LNCAP (cell line): ENCODE measurements around the gene EEFSEC.

Source experiments
- TF ChIP-seq, protein P1 (sequence below): fragments of 450-650 bp; IDR thresholded peaks from 2 replicates; pipeline ENCODE4 v1.5.1; 2017; ENCODE audit warnings: mild to moderate bottlenecking

EEFSEC gene

DNA sequence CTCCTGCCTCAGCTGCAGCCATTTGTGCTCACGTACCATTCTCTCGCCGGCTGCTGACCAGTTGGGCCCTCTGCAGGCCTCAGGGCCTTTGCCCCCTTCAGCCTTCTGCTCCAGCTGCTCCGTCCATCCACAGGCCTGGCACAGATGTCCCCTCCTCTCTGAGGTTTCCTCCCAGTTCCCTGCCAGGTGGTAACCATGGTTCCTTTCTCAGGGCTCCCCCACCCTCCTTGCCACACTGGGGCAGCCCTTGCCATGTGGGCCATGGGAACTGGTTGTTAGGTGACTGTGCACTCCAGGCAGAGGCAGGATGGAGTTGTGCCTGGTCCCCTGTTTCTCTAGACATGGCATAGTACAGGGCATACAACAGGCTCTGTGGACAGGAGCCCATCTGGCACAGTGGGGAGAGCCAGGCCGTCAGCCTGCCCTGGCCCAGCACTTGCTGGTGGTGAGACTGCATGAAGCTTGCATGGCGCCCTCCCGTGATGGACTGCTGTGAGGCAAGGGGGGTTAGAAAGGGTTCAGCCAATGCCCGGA, 164.5 kb downstream of the EEFSEC start:
- TF ChIP-seq, protein P1, sequence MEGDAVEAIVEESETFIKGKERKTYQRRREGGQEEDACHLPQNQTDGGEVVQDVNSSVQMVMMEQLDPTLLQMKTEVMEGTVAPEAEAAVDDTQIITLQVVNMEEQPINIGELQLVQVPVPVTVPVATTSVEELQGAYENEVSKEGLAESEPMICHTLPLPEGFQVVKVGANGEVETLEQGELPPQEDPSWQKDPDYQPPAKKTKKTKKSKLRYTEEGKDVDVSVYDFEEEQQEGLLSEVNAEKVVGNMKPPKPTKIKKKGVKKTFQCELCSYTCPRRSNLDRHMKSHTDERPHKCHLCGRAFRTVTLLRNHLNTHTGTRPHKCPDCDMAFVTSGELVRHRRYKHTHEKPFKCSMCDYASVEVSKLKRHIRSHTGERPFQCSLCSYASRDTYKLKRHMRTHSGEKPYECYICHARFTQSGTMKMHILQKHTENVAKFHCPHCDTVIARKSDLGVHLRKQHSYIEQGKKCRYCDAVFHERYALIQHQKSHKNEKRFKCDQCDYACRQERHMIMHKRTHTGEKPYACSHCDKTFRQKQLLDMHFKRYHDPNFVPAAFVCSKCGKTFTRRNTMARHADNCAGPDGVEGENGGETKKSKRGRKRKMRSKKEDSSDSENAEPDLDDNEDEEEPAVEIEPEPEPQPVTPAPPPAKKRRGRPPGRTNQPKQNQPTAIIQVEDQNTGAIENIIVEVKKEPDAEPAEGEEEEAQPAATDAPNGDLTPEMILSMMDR: no peak

DNA sequence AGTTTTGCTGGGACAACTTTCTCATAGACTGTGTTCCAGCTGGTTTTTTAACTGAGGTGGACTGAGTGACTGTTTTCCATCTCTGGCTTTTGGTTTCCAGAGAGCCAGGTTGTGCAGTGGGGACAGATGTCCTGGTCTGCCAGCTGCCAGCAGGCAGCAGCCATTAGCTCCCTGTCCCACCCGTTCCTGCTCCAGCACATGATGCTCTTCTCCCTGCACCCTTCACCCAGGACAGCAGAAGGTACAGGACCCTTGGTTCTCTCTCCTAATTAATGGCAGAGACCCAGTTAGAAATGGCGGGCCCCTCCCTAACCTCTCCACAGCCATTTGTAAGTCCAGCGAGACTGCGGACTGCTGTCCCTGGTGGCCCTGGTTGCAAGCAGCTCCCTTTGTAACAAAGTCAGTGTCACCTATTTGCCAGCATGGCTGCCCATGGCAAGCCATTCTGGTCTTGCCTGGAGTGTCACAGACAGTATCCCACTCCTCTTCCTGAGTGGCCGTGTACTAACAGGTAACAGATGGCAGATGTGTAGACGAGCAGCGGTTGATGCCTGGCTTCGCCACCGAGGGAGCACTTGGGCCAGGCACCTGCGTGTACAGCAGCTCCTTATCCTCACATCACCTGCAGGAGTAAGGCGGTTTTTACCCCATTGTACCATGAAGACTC, 165.1 kb downstream of the EEFSEC start:
- TF ChIP-seq, protein P1: no peak

DNA sequence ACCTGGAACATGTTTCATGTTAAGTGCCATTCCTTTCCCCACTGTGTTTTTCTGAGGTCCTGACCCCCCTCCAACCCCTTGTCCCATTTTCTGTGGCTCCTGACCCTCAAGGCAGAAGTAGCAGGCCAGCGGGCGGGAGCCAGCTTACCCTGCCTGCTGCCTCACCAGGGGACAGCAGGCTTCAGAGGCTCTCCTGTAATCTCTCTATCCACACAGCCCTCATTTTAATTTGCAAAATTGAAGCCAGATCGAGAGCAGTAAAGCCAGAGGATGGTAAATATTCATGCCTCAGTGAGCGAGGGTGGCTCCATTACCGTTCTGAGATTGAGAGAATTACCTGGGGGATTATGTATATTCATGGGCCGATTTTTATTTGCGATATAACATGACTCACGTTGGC, 165.8 kb downstream of the EEFSEC start:
- TF ChIP-seq, protein P1: no peak

DNA sequence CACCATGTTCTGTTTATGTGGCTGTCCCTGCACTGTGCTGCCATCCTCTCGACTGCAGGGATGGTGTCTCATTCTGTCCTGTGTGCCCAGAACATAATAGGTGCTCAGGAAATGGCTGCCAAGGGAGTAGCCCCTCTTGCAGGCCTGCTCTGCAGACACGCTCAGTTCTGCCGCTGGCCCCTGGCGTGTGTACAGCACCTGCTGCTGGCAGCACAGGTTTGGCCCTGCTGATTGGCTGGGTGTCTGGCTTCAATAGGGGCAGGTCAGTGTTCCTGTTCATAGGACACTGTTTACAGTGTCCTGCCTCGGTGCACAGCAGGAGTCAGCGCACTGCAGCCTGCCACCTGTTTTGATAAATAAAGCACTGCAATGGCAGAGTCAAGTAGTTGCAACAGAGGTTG, 166.5 kb downstream of the EEFSEC start:
- TF ChIP-seq, protein P1: peak; percentile 34; the same call in 1 of the 2 replicates

DNA sequence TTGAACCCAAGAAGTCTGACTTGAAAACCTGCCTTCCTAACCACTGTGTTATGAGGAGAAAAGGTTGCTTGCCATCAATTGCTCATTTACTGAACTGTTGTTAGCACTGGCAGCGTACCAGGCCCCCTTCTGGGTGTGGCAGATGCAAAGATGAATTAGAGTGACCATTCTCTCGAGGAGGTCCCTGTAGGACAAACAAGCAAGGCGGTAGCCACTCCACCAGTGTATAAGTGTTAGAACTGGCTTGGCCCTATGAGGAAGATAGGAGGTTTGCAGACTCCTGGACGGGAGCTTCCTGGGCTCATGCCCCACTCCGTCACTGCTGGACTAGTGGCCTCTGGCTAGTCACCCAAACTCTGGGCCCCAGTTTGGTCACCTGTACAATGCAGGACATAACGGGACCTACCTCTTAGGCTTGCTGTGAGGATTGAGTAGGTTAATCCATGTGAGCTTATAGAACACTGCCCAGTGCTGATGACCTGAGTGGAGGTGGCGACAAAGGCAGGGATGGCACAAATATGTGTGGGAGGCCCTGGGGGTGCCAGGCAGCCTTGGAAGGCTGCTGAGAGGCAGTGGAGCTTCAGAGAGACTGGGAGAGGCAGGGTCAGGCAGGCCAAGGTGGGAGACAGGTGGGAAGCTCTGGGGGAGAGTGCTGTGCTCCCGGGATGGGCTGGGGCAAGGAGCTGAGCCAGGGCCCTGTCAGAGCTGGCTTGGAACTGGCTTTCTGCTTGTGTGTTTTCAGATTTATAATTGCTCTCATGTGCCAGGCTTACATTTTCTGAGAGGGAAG, 167.5 kb downstream of the EEFSEC start:
- TF ChIP-seq, protein P1: no peak

DNA sequence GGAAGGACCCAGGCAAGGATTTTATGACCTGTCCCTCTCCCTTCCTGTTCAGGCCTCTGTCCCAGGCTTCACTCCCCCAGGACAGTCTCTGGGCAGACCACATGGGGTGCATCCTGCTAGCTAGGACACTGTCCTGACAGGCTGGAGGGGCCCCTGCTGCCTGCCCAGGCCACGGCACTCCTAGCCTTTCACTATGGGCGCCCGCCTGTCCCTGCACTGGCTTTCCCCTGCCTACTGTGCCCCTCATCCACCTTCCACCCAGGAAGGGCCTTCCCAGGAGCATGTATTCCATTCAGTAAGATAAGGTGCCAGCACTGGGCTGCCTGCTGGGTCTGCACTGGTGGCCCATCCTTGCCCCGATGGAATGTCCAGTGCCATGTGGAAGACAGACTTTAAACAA, 168.1 kb downstream of the EEFSEC start:
- TF ChIP-seq, protein P1: no peak

DNA sequence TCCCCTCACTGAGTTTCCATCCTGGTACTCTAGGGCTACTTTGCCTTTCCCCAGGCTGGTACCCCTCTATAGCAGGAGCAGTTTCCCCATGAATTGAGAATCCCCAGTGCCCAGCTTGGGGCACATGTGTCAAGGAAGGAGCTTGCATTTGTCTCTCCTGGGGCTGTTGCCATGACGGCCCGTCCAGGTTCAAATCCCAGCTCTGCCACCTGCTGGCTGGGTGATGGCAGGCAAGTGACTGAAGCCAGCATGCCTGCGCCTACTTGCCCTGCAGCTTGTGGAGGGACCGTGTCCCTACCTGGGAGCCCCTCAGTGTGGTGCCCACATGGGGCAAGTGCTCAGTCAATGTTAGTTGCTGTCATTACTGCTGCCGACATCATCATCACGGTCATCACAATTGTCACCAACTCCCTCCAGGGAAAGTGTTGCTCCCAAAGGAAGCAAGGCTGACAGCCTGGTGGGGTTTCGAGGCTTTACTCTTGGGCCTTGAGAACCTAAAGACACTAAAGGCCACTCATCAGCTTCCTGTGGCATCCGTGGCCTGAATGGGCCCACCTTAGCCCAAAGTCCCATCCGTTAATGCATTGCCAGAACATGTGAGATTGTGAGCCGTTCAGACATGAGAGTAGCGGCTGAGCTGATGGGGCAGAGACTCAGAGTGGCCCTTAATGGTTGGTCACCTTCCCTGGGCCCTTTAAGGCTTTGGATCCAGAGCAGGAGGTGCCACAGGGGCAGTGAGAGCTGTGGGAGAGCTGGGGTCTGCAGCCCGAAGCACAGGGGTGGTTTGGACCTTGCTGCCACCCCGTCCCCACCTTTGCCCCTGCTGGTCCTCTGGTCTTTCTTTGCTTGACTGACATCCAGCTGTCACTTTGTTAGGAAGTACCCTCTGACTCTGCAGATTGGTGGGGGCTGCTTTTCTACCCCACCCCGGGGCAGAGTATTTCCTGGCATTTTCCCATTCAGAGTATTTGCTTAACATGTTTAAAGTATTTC, 169.0 kb downstream of the EEFSEC start:
- TF ChIP-seq, protein P1: peak; percentile 54
